ENCODE data around the gene CRIP1.

Gene CRIP1

GRCh38 chr14:105442125-105442524 lies 44.6 kb upstream of the CRIP1 start:
- TF ChIP-seq CREB1 (IDR thresholded peaks at IDR 0.05; ENCODE audit: low read depth) (no peak), CEBPB (IDR thresholded peaks at IDR 0.05) (no peak), TCF12 (IDR thresholded peaks at IDR 0.05; ENCODE audit: low read depth) (no peak), MAX (IDR thresholded peaks at IDR 0.05) (no peak), TEAD4 (IDR thresholded peaks at IDR 0.05) (no peak), TAF1 (IDR thresholded peaks at IDR 0.05; ENCODE audit: low read depth) (no peak), RAD21 (IDR thresholded peaks at IDR 0.05; ENCODE audit: low read depth) (no peak), EP300 (IDR thresholded peaks at IDR 0.05; ENCODE audit: borderline replicate concordance) (no peak), REST (IDR thresholded peaks at IDR 0.05; ENCODE audit: low read depth) (no peak), NFIC (IDR thresholded peaks at IDR 0.05) (no peak), ZBTB7A (IDR thresholded peaks at IDR 0.05; ENCODE audit: low read depth) (no peak), FOXM1 (IDR thresholded peaks at IDR 0.05; ENCODE audit: borderline replicate concordance, low read depth) (no peak), EGR1 (IDR thresholded peaks at IDR 0.05) (no peak), YY1 (IDR thresholded peaks at IDR 0.05; ENCODE audit: low read depth) (no peak)
- TF ChIP-seq, protein P1, sequence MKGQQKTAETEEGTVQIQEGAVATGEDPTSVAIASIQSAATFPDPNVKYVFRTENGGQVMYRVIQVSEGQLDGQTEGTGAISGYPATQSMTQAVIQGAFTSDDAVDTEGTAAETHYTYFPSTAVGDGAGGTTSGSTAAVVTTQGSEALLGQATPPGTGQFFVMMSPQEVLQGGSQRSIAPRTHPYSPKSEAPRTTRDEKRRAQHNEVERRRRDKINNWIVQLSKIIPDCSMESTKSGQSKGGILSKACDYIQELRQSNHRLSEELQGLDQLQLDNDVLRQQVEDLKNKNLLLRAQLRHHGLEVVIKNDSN (IDR thresholded peaks at IDR 0.05) = no peak

GRCh38 chr14:105442834-105443233 lies 43.9 kb upstream of the CRIP1 start:
- TF ChIP-seq YY1 (IDR thresholded peaks at IDR 0.05; ENCODE audit: low read depth) (no peak), REST (IDR thresholded peaks at IDR 0.05; ENCODE audit: low read depth) (no peak), NFIC (IDR thresholded peaks at IDR 0.05) (no peak), ZBTB7A (IDR thresholded peaks at IDR 0.05; ENCODE audit: low read depth) (no peak), TCF12 (IDR thresholded peaks at IDR 0.05; ENCODE audit: low read depth) (no peak), TAF1 (IDR thresholded peaks at IDR 0.05; ENCODE audit: low read depth) (no peak), EGR1 (IDR thresholded peaks at IDR 0.05) (no peak), CEBPB (IDR thresholded peaks at IDR 0.05) (no peak)

DNA sequence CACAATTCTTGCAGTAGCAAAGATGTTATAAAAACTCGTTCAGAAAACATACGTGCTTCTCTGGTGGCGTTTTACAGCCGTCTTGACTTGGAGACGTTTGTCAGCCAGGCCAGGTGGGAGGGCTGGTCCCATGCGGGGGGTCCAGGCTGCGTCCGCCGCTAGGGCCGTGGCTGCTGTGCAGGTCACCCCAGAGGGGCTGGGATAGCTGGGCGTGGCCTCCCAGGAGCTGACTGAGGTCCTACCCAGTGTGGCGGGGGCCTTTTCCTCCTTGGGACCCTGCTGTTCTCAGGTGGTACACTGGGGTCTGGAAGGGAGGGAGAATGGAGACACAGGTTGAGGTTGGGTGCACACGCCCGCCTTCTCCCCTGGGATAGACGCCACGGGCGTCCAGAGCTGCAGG lies 41.8 kb upstream of the CRIP1 start:
- TF ChIP-seq TEAD4 (IDR thresholded peaks at IDR 0.05) = no peak
- no peak for TF ChIP-seq MAX (IDR thresholded peaks at IDR 0.05)
- TF ChIP-seq, protein P1 (IDR thresholded peaks at IDR 0.05) = no peak
- no peak for TF ChIP-seq YY1 (IDR thresholded peaks at IDR 0.05; ENCODE audit: low read depth)
- TF ChIP-seq CEBPB (IDR thresholded peaks at IDR 0.05) = no peak
- no peak for TF ChIP-seq CREB1 (IDR thresholded peaks at IDR 0.05; ENCODE audit: low read depth)
- no peak for TF ChIP-seq EP300 (IDR thresholded peaks at IDR 0.05; ENCODE audit: borderline replicate concordance)
- TF ChIP-seq TCF12 (IDR thresholded peaks at IDR 0.05; ENCODE audit: low read depth) = no peak
- TF ChIP-seq REST (IDR thresholded peaks at IDR 0.05; ENCODE audit: low read depth) = no peak

- TF ChIP-seq CEBPB (IDR thresholded peaks at IDR 0.05) (no peak), CREB1 (IDR thresholded peaks at IDR 0.05; ENCODE audit: low read depth) (no peak), TCF12 (IDR thresholded peaks at IDR 0.05; ENCODE audit: low read depth) (no peak), MAX (IDR thresholded peaks at IDR 0.05) (no peak), FOXM1 (IDR thresholded peaks at IDR 0.05; ENCODE audit: borderline replicate concordance, low read depth) (no peak), RAD21 (IDR thresholded peaks at IDR 0.05; ENCODE audit: low read depth) (no peak), ZBTB7A (IDR thresholded peaks at IDR 0.05; ENCODE audit: low read depth) (no peak), YY1 (IDR thresholded peaks at IDR 0.05; ENCODE audit: low read depth) (no peak), NFIC (IDR thresholded peaks at IDR 0.05) (no peak), TEAD4 (IDR thresholded peaks at IDR 0.05) (no peak), TAF1 (IDR thresholded peaks at IDR 0.05; ENCODE audit: low read depth) (no peak)
These were observed 41.4 kb upstream of the CRIP1 start for GRCh38 chr14:105445290-105445689.

Measured in Ishikawa (cell line).